Measurements from ENCODE around the gene LBX2.

- no peak for TF ChIP-seq CTCF (IDR thresholded peaks at IDR 0.05; ENCODE audit: low read depth, low read length)
- no peak for TF ChIP-seq MYC (IDR thresholded peaks at IDR 0.05; ENCODE audit: low read depth, low read length)
Measured at GRCh38 chr2:74493546-74493945, 5.9 kb downstream of the LBX2 start.
